SK-N-SH (cell line): ENCODE results near the gene ZNF324B. TPM values are rescaled to one million over a fixed set of nuclear protein-coding genes. Genes with fewer than 3 reads are reported as not detected.

Experiments
- CTCF ChIA-PET: fragments of 300-600, 350-600 bp; formaldehyde crosslinking; extraction: SDS; loops from one replicate; lab custom pipeline; 2021; lab: Yijun Ruan, JAX
- POLR2A ChIA-PET: fragments of 350-600 bp; sonication (Branson Sonifier 250); formaldehyde crosslinking; extraction: SDS; loops from one replicate; lab custom pipeline; 2020; ENCODE audit warnings: antibody characterized with exemption, inconsistent platforms; lab: Yijun Ruan, JAX
- DNase-seq: peaks from one replicate; pipeline ENCODE4 v3.0.0; 2012
- H2AFZ ChIP-seq: fragments of 200-600 bp; sonication (generic); 2 replicates; pipeline ENCODE4 v1.8.1; 2016; ENCODE audit warnings: antibody characterized with exemption, mild to moderate bottlenecking, low read depth
- H3F3A ChIP-seq: fragments of 200-600 bp; sonication (generic); replicated peaks from 2 replicates; pipeline ENCODE3; 2016; ENCODE audit warnings: antibody characterized with exemption, mild to moderate bottlenecking; ENCODE audit not compliant: insufficient read depth
- H3K27ac ChIP-seq, 2 experiments: fragments of 200-500 bp in 1 of 2; fragments of 200-600 bp in 1 of 2; sonication (Bioruptor generic) in 1 of 2; sonication (generic), shearing (Covaris generic) in 1 of 2; 2 replicates each; pipeline versions ENCODE4 v1.5.1 to v1.6.1; 2014 to 2016; ENCODE audit warnings: low read depth in 2 of 2, inconsistent platforms in 1 of 2, low read length in 1 of 2, mild to moderate bottlenecking in 1 of 2, mixed read lengths in 1 of 2
- H3K27me3 ChIP-seq: fragments of 200-600 bp; sonication (generic), shearing (Covaris generic); 2 replicates; pipeline ENCODE4 v1.6.1; 2016; ENCODE audit warnings: mixed run types; ENCODE audit not compliant: insufficient read depth
- H3K36me3 ChIP-seq, 2 experiments: fragments of 200-500 bp in 1 of 2; fragments of 200-600 bp in 1 of 2; sonication (Bioruptor generic) in 1 of 2; sonication (generic) in 1 of 2; replicated peaks in 1 of 2; 2 replicates each; pipeline versions ENCODE3 to v1.5.1; 2014 to 2016; ENCODE audit warnings: low read length in 1 of 2, mild to moderate bottlenecking in 1 of 2; ENCODE audit not compliant: insufficient read depth in 2 of 2, control insufficient read depth in 1 of 2
- H3K4me1 ChIP-seq, 2 experiments: fragments of 200-500 bp in 1 of 2; fragments of 200-600 bp in 1 of 2; sonication (Bioruptor generic) in 1 of 2; sonication (generic), shearing (Covaris generic) in 1 of 2; 2 replicates each; pipeline versions ENCODE4 v1.5.1 to v1.6.1; 2014 to 2016; ENCODE audit warnings: low read depth in 1 of 2, low read length in 1 of 2, mixed run types in 1 of 2; ENCODE audit not compliant: insufficient read depth in 2 of 2, control insufficient read depth in 1 of 2
- H3K4me2 ChIP-seq: fragments of 200-600 bp; sonication (generic), shearing (Covaris generic); 2 replicates; pipeline ENCODE4 v1.6.1; 2017; ENCODE audit warnings: mixed run types
- H3K4me3 ChIP-seq, 2 experiments: fragments of 200-500 bp in 1 of 2; fragments of 200-600 bp in 1 of 2; sonication (Bioruptor generic) in 1 of 2; sonication (generic), shearing (Covaris generic) in 1 of 2; 2 replicates each; pipeline versions ENCODE4 v1.5.1 to v1.8.1; 2014 to 2016; ENCODE audit warnings: low read depth in 2 of 2, inconsistent platforms in 1 of 2, low read length in 1 of 2, mild to moderate bottlenecking in 1 of 2, mixed read lengths in 1 of 2, moderate library complexity in 1 of 2
- H3K79me2 ChIP-seq: fragments of 200-600 bp; sonication (generic); 2 replicates; pipeline ENCODE4 v1.8.1; 2017; ENCODE audit warnings: mild to moderate bottlenecking; ENCODE audit not compliant: insufficient read depth
- H3K9ac ChIP-seq: fragments of 200-600 bp; sonication (generic); 2 replicates; pipeline ENCODE4 v1.6.1; 2017; ENCODE audit warnings: mixed run types
- H3K9me2 ChIP-seq: fragments of 200-600 bp; sonication (generic); 2 replicates; pipeline ENCODE4 v1.6.1; 2017; ENCODE audit warnings: mixed run types
- H3K9me3 ChIP-seq: fragments of 200-600 bp; sonication (generic); 2 replicates; pipeline ENCODE4 v1.6.1; 2017; ENCODE audit warnings: mixed run types, mild to moderate bottlenecking, moderate library complexity
- H4K20me1 ChIP-seq: fragments of 200-600 bp; sonication (generic); 2 replicates; pipeline ENCODE4 v1.6.1; 2017; ENCODE audit warnings: mild to moderate bottlenecking, mixed run types; ENCODE audit not compliant: insufficient read depth
- CTCF ChIP-seq: fragments of 200-600 bp; sonication (generic); IDR thresholded peaks from 2 replicates; pipeline ENCODE4 v1.6.1; 2017; ENCODE audit warnings: antibody characterized with exemption, mild to moderate bottlenecking, moderate library complexity
- GABPA ChIP-seq: IDR thresholded peaks from 2 replicates; pipeline ENCODE4 v1.4.0; 2012; ENCODE audit warnings: low read depth, mild to moderate bottlenecking
- GATA2 ChIP-seq: sonication (generic); formaldehyde crosslinking; IDR thresholded peaks from 2 replicates; pipeline ENCODE4 v1.5.0; 2020; ENCODE audit warnings: mild to moderate bottlenecking, missing genetic modification reagents
- JUND ChIP-seq: IDR thresholded peaks from 2 replicates; pipeline ENCODE4 v1.4.0; 2012
- MEF2A ChIP-seq: IDR thresholded peaks from 2 replicates; pipeline ENCODE4 v1.4.0; 2012; ENCODE audit warnings: low read depth, borderline replicate concordance
- RXRA ChIP-seq: IDR thresholded peaks from 2 replicates; pipeline ENCODE4 v1.4.0; 2012; ENCODE audit warnings: low read depth, mild to moderate bottlenecking, borderline replicate concordance
- SIN3A ChIP-seq: IDR thresholded peaks from 2 replicates; pipeline ENCODE4 v1.6.1; 2012; ENCODE audit warnings: low read depth, mild to moderate bottlenecking, low read length, moderate library complexity, borderline replicate concordance
- whole genome bisulfite sequencing: methylation state at CpG from one replicate; pipeline ENCODE4 v1.1.6; 2017; ENCODE audit warnings: low lambda C conversion rate; 5-methylcytosine and 5-hydroxymethylcytosine counted together
- polyA plus RNA-seq, 3 experiments: library from polyadenylated mRNA; depleted of rRNA; stranded (reverse); fragments of >200 nt; gene quantifications; 2 replicates each; pipeline ENCODE4 v1.2.3, GENCODE V29; 2012

The ZNF324B gene
- polyA plus RNA-seq, 1 of the 3 experiments (the other 2 are of a cell fraction): 2.9 TPM

GRCh38 chr19:58473775-58474174 lies 22.4 kb downstream of the ZNF324B start:
- H3K4me2 ChIP-seq: no peak overlapping the region
- H2AFZ ChIP-seq: no peak overlapping the region
- CTCF ChIA-PET: no interaction called here
- no peaks in the 10 kb centered on the region for H3K9me3 ChIP-seq
- peaks cover 10% of the 10 kb centered on the region for H3F3A ChIP-seq
- DNase-seq: no peak
- H4K20me1 ChIP-seq: 0 out of 2 replicates have a peak, but pooled peaks cover 6% of the 10 kb centered on the region
- no peaks in the 10 kb centered on the region for H3K9me2 ChIP-seq
- POLR2A ChIA-PET: no interaction called here
- H3K9ac ChIP-seq: no peak overlapping the region
- H3K27me3 ChIP-seq: no peaks in the 10 kb centered on the region
- TF ChIP-seq GATA2 (CRISPR knock-in tag) (no peak), CTCF (no peak), SIN3A (peak; percentile 8; the same call in 1 of the 2 replicates)
- H3K4me3 ChIP-seq: no peak overlapping the region
- H3K36me3 ChIP-seq: peaks cover 0 to 35% of the 10 kb centered on the region in 2 experiments
- H3K79me2 ChIP-seq: peaks cover 9% of the 10 kb centered on the region; the same call in 1 of the 2 replicates
- H3K4me1 ChIP-seq: peaks cover 0 to 33% of the 10 kb centered on the region in 2 experiments; a peak in 1 of 4 replicates
- H3K27ac ChIP-seq: no peak overlapping the region; a peak in 1 of 4 replicates

DNA sequence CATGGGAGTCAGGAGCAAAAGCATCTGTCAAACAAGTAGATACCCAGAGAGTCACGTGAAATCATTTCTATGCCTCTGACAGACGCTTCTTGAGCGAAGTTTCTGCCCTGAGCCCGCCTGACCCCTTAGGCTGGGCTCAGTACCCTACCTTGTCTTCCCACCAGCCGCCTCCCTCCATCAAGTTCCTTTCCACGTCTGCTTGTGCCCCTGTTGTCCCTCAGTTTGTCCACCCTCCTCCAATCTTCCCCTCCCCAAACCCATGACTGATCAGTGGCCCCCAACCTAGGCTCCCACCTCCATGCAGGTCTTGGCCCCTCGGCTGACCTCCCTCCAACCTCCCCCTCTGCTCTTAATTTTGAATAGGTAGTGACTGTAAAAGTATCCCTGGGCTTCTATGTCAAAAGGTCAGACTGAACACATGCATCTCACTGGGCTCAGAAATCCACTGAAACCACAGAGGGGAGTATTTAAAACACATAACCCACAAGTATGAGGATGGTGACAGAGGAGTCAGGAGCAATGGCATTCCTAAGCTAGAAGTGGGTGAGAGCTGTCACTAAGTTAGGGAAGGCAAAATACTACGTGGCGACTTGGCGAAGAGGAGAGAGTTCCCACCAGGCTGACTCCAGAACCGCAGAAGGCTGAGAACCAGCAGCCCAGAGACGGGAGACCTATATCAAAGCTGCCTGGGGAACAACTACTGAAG lies 23.0 kb downstream of the ZNF324B start:
- CTCF ChIA-PET: interaction anchor here (4.5 kb wide), 1 partner anchor 45 kb away, joined by 22 read pairs; the partner anchor contains the start of gene ZBTB45
- POLR2A ChIA-PET: interaction anchor here (1.2 to 1.8 kb wide), 2 partner anchors 8 to 66 kb away, joined by 3 to 4 read pairs; partner anchors contain the start of gene ZNF584

More for the DNA sequence above, 23.0 kb downstream of the ZNF324B start:
- Histone ChIP-seq H3K36me3 (peaks cover 0 to 35% of the 10 kb centered on the region in 2 experiments), H3K27me3 (no peaks in the 10 kb centered on the region), H3K9me2 (no peaks in the 10 kb centered on the region), H3K4me1 (peaks cover 0 to 30% of the 10 kb centered on the region in 2 experiments; a peak in 1 of 4 replicates), H3K79me2 (peaks cover 2% of the 10 kb centered on the region; the same call in 1 of the 2 replicates), H3K4me2 (peak overlapping the region; percentile 92), H3F3A (peaks cover 10% of the 10 kb centered on the region), H3K27ac (peak overlapping the region; percentile 22 to 90; a peak in 3 of 4 replicates), H2AFZ (no peak overlapping the region), H3K4me3 (no peak overlapping the region), H3K9ac (no peak overlapping the region), H4K20me1 (0 out of 2 replicates have a peak, but pooled peaks cover under 1% of the 10 kb centered on the region), H3K9me3 (no peaks in the 10 kb centered on the region)
- peak; percentile 11 for DNase-seq
- 82% methylated on average over 12 of the region's 12 CpGs for WGBS
- TF ChIP-seq SIN3A (0 out of 2 replicates have a peak, but pooled peaks have one; percentile 2), RXRA (no peak), MEF2A (no peak), JUND (0 out of 2 replicates have a peak, but pooled peaks have one; percentile 9), GABPA (no peak)
